ENCODE data around the gene P2RX6. TPM values are rescaled to one million over a fixed set of nuclear protein-coding genes. Genes with fewer than 3 reads are reported as not detected.

The P2RX6 gene
- total RNA-seq, 4 donors from 2014 or later, result 17.6 to 68.9 (median 33.3) TPM

DNA sequence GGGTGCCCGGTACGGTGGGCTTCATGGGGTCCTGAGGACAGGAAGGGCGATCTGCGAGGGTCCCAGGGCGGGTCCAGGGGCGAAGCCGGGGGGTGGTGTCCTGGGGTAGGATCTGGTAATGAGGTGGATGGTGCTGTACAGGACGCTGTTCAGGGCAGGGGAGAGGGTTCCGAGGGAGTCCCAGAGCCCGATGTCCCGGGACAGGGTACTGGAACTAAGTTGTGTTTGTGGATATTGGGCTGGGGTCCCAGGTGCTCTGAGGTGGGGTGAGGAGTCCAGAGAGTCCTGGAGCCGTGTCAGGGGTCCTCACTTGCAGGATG is 32.4 kb upstream of the P2RX6 start:
- Histone ChIP-seq H3K4me3 (peak overlapping the region; percentile 80 to 97 (median 89)), H3K36me3 (peaks cover 0 to 19% of the 10 kb centered on the region in 2 donors), H3K9me3 (no peaks in the 10 kb centered on the region), H3K27ac (peak overlapping the region; percentile 91 to 94 (median 93)), H3K27me3 (no peaks in the 10 kb centered on the region), H3K4me1 (peaks cover 24 to 33% of the 10 kb centered on the region in 2 donors)
- intact Hi-C loops (cut with DNase I; ENCODE audit: low total_unique reads), result loop anchor here (1.0 to 5.0 kb wide), 4 partner anchors 20 to 65 kb away; partner anchors contain the start of genes CRKL, LRRC74B, P2RX6 and THAP7
- no peak for DNase-seq
- ATAC-seq, result peak in 1 of 2 donors; percentile 15
- TF ChIP-seq POLR2A (IDR thresholded peaks at IDR 0.05), result no peak
- TF ChIP-seq, protein P1, sequence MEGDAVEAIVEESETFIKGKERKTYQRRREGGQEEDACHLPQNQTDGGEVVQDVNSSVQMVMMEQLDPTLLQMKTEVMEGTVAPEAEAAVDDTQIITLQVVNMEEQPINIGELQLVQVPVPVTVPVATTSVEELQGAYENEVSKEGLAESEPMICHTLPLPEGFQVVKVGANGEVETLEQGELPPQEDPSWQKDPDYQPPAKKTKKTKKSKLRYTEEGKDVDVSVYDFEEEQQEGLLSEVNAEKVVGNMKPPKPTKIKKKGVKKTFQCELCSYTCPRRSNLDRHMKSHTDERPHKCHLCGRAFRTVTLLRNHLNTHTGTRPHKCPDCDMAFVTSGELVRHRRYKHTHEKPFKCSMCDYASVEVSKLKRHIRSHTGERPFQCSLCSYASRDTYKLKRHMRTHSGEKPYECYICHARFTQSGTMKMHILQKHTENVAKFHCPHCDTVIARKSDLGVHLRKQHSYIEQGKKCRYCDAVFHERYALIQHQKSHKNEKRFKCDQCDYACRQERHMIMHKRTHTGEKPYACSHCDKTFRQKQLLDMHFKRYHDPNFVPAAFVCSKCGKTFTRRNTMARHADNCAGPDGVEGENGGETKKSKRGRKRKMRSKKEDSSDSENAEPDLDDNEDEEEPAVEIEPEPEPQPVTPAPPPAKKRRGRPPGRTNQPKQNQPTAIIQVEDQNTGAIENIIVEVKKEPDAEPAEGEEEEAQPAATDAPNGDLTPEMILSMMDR (IDR thresholded peaks at IDR 0.05 in 4 of 5, conservative IDR thresholded peaks at IDR 0.05 in 1 of 5), result no peak
- in situ Hi-C loops (cut with MboI; ENCODE audit: low sequenced_read_pairs in 4 of 4), result no loop called here

GRCh38 chr22:20983081-20983771 is 31.7 kb upstream of the P2RX6 start:
- H3K36me3 ChIP-seq, result peaks cover 0 to 26% of the 10 kb centered on the region in 2 donors
- no peaks in the 10 kb centered on the region for H3K9me3 ChIP-seq
- in situ Hi-C loops (cut with MboI; ENCODE audit: low sequenced_read_pairs in 4 of 4), result no loop called here
- peak overlapping the region in 2 of 4 donors; percentile 91 to 94 for H3K27ac ChIP-seq
- ATAC-seq, result no peak
- H3K4me1 ChIP-seq, result peaks cover 24 to 33% of the 10 kb centered on the region in 2 donors
- TF ChIP-seq POLR2A (IDR thresholded peaks at IDR 0.05), result no peak
- TF ChIP-seq, protein P1 (IDR thresholded peaks at IDR 0.05 in 4 of 5, conservative IDR thresholded peaks at IDR 0.05 in 1 of 5), result no peak
- intact Hi-C loops (cut with DNase I; ENCODE audit: low total_unique reads), result loop anchor here (5.0 kb wide), 1 partner anchor 34 kb away; the partner anchor contains the start of gene P2RX6
- DNase-seq, result no peak
- peak overlapping the region; percentile 80 to 97 (median 89) for H3K4me3 ChIP-seq
- H3K27me3 ChIP-seq, result no peaks in the 10 kb centered on the region

GRCh38 chr22:20985720-20986119 is 29.2 kb upstream of the P2RX6 start:
- no peak overlapping the region for H3K4me3 ChIP-seq
- in situ Hi-C loops (cut with MboI; ENCODE audit: low sequenced_read_pairs in 4 of 4), result no loop called here
- intact Hi-C loops (cut with DNase I; ENCODE audit: low total_unique reads), result no loop called here
- peaks cover 15 to 20% of the 10 kb centered on the region in 2 donors for H3K4me1 ChIP-seq
- no peak for ATAC-seq
- DNase-seq, result no peak
- H3K27me3 ChIP-seq, result no peaks in the 10 kb centered on the region
- H3K9me3 ChIP-seq, result no peaks in the 10 kb centered on the region
- peaks cover 0 to 42% of the 10 kb centered on the region in 2 donors for H3K36me3 ChIP-seq
- H3K27ac ChIP-seq, result no peak overlapping the region
- TF ChIP-seq POLR2A (IDR thresholded peaks at IDR 0.05), result no peak
- TF ChIP-seq, protein P1 (IDR thresholded peaks at IDR 0.05 in 4 of 5, conservative IDR thresholded peaks at IDR 0.05 in 1 of 5), result no peak

- intact Hi-C loops (cut with DNase I; ENCODE audit: low total_unique reads), result no loop called here
- DNase-seq (no peak), ATAC-seq (no peak)
- Histone ChIP-seq H3K36me3 (peaks cover 0 to 48% of the 10 kb centered on the region in 2 donors), H3K27ac (no peak overlapping the region), H3K27me3 (no peaks in the 10 kb centered on the region), H3K4me1 (peaks cover 8 to 13% of the 10 kb centered on the region in 2 donors), H3K4me3 (no peak overlapping the region), H3K9me3 (no peaks in the 10 kb centered on the region)
- in situ Hi-C loops (cut with MboI; ENCODE audit: low sequenced_read_pairs in 4 of 4), result no loop called here
- TF ChIP-seq, protein P1 (IDR thresholded peaks at IDR 0.05 in 4 of 5, conservative IDR thresholded peaks at IDR 0.05 in 1 of 5), result no peak
- TF ChIP-seq POLR2A (IDR thresholded peaks at IDR 0.05), result no peak
These were observed 28.6 kb upstream of the P2RX6 start for GRCh38 chr22:20986365-20986764.

Data from gastrocnemius medialis (tissue), 4 donors.